ENCODE results near the gene SYF2.
"Not testable (repeated sequence)": the region's sequence is repeated elsewhere in the genome, so short reads cannot be mapped to it uniquely, and the experiment has no call there.

SYF2 gene

DNA sequence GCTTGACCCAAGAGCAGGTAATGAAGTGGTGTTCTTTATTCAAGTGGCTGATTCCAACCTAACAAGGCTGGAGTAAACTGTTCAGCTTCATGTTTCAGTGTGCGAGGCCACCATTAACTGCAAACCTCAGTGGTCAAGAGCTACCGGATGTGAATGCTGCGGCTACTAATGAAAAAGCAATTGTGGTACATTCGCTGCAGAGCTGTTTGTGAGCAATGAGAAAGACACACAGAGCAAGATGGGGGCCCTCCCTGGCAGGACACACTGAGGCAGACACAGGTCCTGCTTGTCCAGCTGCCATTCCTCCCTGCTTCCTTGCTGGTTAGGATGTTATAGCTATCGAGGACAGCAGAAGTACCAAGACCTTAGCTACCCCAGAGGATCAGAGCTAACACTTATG lies 26.1 kb downstream of the SYF2 start:
- no peak for DNase-seq (ENCODE audit: low spot score)

- no peak for DNase-seq (ENCODE audit: low spot score)
Measured at GRCh38 chr1:25205786-25206185, 26.5 kb downstream of the SYF2 start.

GRCh38 chr1:25204797-25205480 lies 27.4 kb downstream of the SYF2 start:
- no peak for DNase-seq (ENCODE audit: low spot score)

- DNase-seq (ENCODE audit: low spot score): no peak
Measured at GRCh38 chr1:25201006-25201405, 31.3 kb downstream of the SYF2 start.

- no peak for DNase-seq (ENCODE audit: low spot score)
Measured at GRCh38 chr1:25199819-25200620, 32.3 kb downstream of the SYF2 start.

- DNase-seq (ENCODE audit: low spot score): no peak
Measured at GRCh38 chr1:25198663-25199252, 33.5 kb downstream of the SYF2 start.

DNA sequence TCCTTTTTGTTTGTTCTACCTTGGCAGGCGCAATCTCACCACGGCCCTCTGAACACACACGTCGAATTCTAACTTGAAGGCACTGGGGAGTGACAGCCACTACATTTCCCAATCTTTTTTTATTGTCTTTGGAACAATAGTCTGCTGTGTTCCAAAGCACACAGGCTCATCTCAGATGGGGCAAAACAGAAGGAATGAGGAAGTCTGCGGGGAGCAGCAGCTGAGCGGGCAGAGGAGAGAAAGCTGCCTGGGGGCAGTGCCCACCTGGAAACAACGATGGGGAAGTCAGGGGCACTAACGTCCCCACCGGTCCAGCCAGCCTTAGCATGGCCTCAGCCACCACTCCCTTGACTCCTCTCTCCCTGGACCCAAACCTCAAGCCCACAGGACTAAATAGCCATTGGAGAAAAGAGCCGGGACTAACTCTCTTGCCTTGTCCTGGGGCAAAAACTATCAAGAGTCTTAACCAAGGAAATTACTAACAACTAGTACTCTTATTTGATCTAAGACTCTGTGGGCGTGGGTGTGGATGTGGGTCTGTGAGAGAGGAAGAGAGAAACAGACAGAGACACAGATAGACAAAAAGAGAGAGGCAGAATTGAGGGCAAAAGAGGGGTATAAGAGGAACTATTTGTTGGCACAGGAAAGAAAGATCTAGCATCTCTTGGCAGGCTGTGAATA lies 34.2 kb downstream of the SYF2 start:
- DNase-seq (ENCODE audit: low spot score): no peak

DNA sequence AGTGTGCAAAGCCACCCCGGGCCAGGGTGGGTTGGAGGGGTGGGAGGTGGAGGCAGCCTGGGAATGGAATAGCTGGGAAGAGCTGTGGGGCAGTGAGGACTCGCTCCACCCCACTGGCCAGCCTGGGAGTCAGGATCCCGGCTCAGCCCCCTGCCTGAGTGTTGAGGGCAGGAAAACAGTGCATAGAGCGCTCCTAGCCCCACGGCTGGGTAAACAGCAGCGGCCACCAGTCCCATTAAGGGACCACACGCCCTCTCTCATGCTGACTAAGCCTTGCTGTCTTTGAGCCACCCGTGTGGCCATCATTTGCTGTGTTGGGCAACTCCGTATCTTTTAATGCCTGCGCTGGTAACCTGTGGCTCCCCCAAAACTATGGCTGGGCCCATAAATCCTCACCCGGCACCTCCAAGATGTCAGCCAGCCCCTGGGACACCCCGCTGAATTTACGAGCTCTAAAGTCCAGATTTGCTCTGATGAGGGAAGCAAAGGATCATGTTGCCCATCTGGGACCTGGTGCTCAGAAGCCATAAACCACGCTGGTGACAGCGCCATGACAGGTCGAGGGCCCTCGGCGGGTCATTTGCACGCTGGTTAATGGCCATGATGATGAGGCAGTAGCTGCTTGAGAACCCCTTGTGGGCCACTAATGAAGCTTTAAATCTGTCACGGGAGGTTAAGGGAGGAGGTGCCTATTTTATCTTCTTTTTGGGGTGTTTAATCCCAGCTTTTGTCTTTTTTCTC lies 34.9 kb downstream of the SYF2 start:
- DNase-seq (ENCODE audit: low spot score): no peak

GRCh38 chr1:25196830-25197229 lies 35.5 kb downstream of the SYF2 start:
- DNase-seq (ENCODE audit: low spot score): no peak

DNA sequence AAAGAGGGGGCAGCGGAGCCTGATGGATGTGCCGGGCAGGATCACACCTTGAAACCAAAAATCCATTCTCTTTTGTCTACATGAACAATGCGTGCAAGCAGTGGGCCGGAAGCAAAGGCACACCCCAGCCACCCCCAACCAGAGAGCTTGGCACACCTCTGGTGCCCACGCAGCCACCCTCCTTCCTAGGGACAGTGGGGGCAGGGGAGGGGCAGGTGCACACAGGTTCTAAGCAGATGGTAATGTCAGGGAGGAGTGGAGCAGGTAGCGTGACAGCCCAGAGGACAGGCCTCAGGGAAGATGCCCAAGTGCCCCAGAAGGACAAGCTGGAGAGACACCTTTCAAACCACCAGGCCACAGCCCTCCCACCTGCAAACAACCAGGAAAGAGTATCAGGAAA lies 36.5 kb downstream of the SYF2 start:
- no peak for DNase-seq (ENCODE audit: low spot score)

- DNase-seq (ENCODE audit: low spot score): no peak
Measured at GRCh38 chr1:25194572-25195020, 37.7 kb downstream of the SYF2 start.

DNA sequence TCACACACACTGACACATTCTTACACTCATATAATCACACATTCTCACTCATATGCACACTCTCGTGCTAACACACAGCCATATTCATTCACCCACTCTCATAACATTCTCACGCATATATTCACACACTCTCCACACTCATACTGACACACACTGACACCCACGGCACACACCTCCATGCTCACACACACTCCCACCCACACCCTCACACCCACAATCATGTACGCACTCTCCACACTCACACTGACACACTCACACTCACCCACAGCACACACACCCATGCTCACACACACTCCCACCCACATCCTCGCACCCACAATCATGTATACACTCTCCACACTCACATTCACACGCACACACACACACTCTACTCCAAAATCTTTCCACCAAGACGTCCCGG lies 38.2 kb downstream of the SYF2 start:
- DNase-seq (ENCODE audit: low spot score): no peak

DNA sequence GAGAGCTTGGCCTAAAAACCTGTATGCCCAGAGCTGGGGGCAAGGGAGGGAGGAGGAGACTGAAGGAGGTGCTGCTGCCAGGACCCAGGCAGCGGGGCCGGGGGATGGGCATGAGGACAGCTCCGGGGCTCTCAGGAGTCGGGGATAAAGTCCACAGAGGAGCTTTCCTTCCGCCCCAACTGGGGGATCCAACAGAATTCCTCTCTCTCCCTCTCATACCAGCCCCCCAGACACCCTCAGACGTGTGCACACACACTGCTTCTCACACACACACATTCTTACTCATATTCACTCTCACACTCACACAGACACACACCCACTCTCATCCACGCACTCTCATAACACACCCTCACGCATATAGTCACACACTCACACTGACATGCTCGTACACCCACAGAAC lies 39.1 kb downstream of the SYF2 start:
- DNase-seq (ENCODE audit: low spot score): no peak

DNA sequence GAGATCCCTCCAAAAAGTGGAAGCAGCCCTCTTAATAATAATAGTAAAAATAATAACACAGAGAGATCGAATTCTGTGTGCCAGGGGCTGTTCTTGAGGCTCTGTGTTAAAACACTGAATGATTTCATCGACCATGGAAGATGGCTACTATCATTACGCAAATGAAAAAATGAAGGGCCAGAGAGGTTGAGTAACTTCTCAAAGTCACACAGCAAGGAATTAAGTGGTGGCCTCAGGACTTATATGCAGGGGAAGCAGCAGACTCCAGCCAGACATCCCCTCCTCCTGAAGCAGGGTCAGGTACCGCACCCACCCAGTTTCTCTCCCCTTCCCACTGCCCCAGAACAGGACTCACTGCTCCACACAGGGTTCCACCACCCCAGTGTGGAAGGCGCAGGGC lies 40.1 kb downstream of the SYF2 start:
- DNase-seq (ENCODE audit: low spot score): no peak

DNA sequence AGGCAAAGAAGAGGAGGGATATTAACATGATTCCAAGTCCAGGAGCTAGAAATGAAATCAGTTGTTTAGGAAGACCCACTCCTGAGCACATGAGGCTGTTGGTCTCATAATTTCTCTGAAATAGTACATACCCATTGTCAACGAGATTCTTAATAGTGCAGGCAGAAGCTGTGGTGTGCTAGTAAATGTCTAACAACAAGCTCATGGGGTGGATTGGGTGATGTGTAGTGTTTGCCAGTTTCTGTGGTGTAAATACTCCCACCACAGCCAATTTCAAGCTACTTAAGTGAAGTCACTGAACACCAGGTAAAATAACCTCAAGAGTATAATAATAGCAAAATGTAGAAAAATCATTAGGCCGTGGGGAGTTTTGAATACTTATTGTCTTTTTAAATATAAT lies 42.0 kb downstream of the SYF2 start:
- DNase-seq (ENCODE audit: low spot score): no peak

GRCh38 chr1:25187904-25188303 lies 44.4 kb downstream of the SYF2 start:
- not testable (repeated sequence) for DNase-seq (ENCODE audit: low spot score)

- DNase-seq (ENCODE audit: low spot score): no peak
Measured at GRCh38 chr1:25187077-25187476, 45.2 kb downstream of the SYF2 start.

GRCh38 chr1:25186161-25187007 lies 45.9 kb downstream of the SYF2 start:
- DNase-seq (ENCODE audit: low spot score): no peak

DNA sequence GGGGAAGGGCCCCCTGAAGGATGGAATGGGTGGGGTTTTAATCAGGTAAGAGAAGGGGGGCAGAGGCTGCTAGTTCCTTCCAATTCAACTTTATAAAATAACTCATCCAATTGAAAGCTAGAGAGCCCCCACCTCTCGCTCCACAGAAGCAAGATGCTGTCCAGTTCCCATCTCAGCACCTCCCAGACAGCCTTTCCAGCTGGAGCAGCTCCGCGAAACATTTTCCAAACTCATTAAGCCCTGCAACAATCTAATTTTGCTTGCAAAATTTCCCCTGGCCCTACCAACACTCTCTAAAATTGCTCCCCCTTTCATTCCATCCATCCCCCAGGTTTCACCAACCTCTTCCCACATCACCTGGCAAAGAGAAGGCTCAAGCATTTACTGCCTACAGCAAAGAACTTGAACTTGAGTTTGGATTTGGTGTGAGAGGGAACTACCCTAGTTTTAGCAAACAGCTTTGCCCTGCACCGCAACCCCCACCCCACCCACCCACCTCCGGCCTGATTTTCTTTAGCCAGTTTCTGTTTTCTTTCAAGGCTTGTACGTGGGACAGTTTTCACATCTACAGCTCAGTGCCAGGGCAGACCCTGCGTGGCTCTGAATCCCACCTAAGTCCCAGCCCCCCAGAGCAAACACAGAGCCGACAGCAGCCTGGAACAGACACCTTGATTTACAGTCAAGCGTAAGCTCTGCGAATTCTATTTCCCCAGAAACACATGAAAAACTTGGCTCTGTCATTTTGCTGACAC lies 46.7 kb downstream of the SYF2 start:
- no peak for DNase-seq (ENCODE audit: low spot score)

Data from ecto neural progenitor cell (in vitro differentiated cells).